Astrocyte of the spinal cord (primary cell): ENCODE measurements around the gene TRANK1.

Experiments used
- DNase-seq: peaks from one replicate; pipeline ENCODE4 v3.0.0; 2011; ENCODE audit warnings: low read depth, low spot score
- H3K4me3 ChIP-seq: 2 replicates; pipeline ENCODE4 v1.5.1; 2011; ENCODE audit warnings: low read depth, mild to moderate bottlenecking, low read length, moderate library complexity
- CTCF ChIP-seq: IDR thresholded peaks from 2 replicates; pipeline ENCODE4 v1.5.1; 2012; ENCODE audit warnings: low read depth, mild to moderate bottlenecking, low read length, inconsistent platforms
- in situ Hi-C: cut with HindIII; loops from 2 replicates; pipeline ENCODE4 v1.10.0; 2017; ENCODE audit warnings: low sequenced_read_pairs

TRANK1 gene

GRCh38 chr3:36877930-36878685 is 66.7 kb downstream of the TRANK1 start:
- no peak for DNase-seq
- TF ChIP-seq CTCF, result no peak
- in situ Hi-C loops, result no loop called here
- no peak overlapping the region for H3K4me3 ChIP-seq

GRCh38 chr3:36876181-36876936 is 68.5 kb downstream of the TRANK1 start:
- in situ Hi-C loops, result no loop called here
- H3K4me3 ChIP-seq, result no peak overlapping the region
- TF ChIP-seq CTCF, result no peak
- no peak for DNase-seq

DNA sequence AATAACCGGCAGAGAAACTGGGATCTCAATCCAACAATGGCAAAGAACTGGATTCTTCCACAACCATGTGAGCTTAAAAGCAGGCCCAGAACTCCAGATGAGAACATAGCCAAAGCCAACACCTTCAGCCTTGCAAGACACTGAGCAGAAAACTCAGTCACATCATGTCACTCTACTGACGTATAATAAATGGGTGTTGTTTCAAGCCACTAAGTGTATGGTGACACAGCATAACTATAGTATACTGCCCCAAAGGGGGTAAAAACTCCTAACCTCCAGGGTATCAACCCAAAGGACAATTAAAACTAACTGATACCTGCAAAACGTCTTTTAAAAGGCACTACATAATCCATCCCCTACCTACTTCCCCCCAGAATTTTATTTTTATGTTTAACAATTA is 69.5 kb downstream of the TRANK1 start:
- H3K4me3 ChIP-seq, result no peak overlapping the region
- in situ Hi-C loops, result no loop called here
- no peak for DNase-seq
- no peak for TF ChIP-seq CTCF

DNA sequence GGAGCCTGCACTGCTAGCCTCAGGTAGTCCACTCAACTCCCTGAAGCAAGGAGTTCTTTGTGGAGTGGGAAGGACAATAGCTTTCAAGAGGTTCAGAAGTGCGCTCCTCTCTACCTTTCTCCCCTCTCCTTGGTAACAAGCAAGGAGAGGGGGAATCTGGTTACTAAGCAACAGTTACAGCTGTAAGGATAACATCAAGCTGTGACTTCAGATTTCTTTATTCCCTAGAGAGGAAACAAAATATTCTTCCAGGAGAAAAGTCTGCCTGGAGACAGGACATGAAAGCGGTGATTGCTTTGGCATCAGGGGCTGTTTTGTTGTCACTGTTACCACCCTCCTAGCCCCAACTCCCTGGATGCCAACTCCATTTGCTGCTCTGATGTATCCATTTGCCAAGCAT is 70.4 kb downstream of the TRANK1 start:
- in situ Hi-C loops, result no loop called here
- TF ChIP-seq CTCF, result no peak
- DNase-seq, result peak; percentile 9
- no peak overlapping the region for H3K4me3 ChIP-seq

DNA sequence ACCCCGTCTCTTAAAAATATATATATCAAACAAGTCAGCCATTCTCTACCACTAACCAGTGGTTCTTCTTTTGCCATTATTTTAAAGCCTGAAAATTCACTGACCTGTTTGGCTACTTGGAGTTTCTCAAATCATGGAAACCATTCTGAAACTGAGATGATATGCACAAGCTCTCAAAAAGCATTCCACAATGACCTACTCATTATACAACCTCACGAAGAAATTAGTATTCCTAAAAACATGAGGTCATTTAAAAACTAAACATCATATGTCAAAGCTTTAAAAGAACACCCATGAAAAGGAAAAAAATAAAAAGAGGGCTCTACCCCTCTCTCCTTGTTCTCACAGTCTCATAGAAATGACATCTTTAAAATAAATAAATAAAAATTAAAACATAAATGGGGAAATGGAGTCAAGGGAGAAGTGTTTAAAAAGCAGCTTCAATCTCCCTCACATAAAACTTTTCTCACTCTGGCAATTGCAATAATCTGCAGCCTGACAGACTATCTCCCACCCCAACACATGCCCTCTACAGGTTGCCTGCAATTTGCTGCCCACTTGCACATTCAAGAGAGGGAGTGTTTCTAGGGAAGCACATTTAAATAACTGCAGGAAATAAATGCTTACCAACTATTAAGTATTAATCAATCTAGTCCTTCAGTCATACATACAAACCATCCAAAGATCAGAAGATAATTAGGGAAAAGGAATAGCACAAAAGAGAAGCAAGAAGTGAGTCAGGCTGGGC is 73.3 kb downstream of the TRANK1 start:
- H3K4me3 ChIP-seq, result no peak overlapping the region
- DNase-seq, result no peak
- in situ Hi-C loops, result no loop called here
- TF ChIP-seq CTCF, result peak; percentile 2

GRCh38 chr3:36868614-36869436 is 76.0 kb downstream of the TRANK1 start:
- DNase-seq, result peak; percentile 62
- peak; percentile 83 for TF ChIP-seq CTCF
- in situ Hi-C loops, result no loop called here
- H3K4me3 ChIP-seq, result no peak overlapping the region
